LNCaP clone FGC (cell line): Measurements from ENCODE around the gene ANO10.

Source experiments
- DNase-seq: peaks from one replicate; pipeline ENCODE4 v3.0.0-alpha.2; 2011; ENCODE audit warnings: low read depth
- H3K4me3 ChIP-seq: 2 replicates; pipeline ENCODE4 v1.5.1; 2011; ENCODE audit warnings: mild to moderate bottlenecking, low read depth, low read length, control low read depth
- CTCF ChIP-seq: IDR thresholded peaks from 2 replicates; pipeline ENCODE4 v1.5.1; 2012; ENCODE audit warnings: mild to moderate bottlenecking; ENCODE audit not compliant: control insufficient read depth, insufficient read depth; ENCODE audit errors: extremely low read depth

Gene ANO10

GRCh38 chr3:43343185-43343584 lies 278.6 kb downstream of the ANO10 start:
- no peak overlapping the region for H3K4me3 ChIP-seq
- no peak for TF ChIP-seq CTCF
- DNase-seq: no peak

- TF ChIP-seq CTCF: no peak
- no peak for DNase-seq
- H3K4me3 ChIP-seq: no peak overlapping the region
These were observed 280.0 kb downstream of the ANO10 start for GRCh38 chr3:43341788-43342187.

GRCh38 chr3:43340403-43340802 lies 281.4 kb downstream of the ANO10 start:
- TF ChIP-seq CTCF: no peak
- no peak for DNase-seq

GRCh38 chr3:43338295-43338694 lies 283.5 kb downstream of the ANO10 start:
- no peak for DNase-seq
- TF ChIP-seq CTCF: no peak
- no peak overlapping the region for H3K4me3 ChIP-seq

More at GRCh38 chr3:43340403-43340802, 281.4 kb downstream of the ANO10 start:
- H3K4me3 ChIP-seq: no peak overlapping the region

- TF ChIP-seq CTCF: no peak
- DNase-seq: no peak
- no peak overlapping the region for H3K4me3 ChIP-seq
These were observed 286.0 kb downstream of the ANO10 start for GRCh38 chr3:43335799-43336198.

- TF ChIP-seq CTCF: no peak
- DNase-seq: no peak
- H3K4me3 ChIP-seq: no peak overlapping the region
These were observed 286.8 kb downstream of the ANO10 start for GRCh38 chr3:43334976-43335375.

GRCh38 chr3:43331381-43331780 lies 290.4 kb downstream of the ANO10 start:
- H3K4me3 ChIP-seq: no peak overlapping the region
- TF ChIP-seq CTCF: no peak
- DNase-seq: no peak
